ENCODE measurements around the gene UBE2QL1. TPM values are rescaled to one million over a fixed set of nuclear protein-coding genes. Genes with fewer than 3 reads are reported as not detected.

The UBE2QL1 gene
- total RNA-seq, 1 donor from 2014 or later, result not detected

DNA sequence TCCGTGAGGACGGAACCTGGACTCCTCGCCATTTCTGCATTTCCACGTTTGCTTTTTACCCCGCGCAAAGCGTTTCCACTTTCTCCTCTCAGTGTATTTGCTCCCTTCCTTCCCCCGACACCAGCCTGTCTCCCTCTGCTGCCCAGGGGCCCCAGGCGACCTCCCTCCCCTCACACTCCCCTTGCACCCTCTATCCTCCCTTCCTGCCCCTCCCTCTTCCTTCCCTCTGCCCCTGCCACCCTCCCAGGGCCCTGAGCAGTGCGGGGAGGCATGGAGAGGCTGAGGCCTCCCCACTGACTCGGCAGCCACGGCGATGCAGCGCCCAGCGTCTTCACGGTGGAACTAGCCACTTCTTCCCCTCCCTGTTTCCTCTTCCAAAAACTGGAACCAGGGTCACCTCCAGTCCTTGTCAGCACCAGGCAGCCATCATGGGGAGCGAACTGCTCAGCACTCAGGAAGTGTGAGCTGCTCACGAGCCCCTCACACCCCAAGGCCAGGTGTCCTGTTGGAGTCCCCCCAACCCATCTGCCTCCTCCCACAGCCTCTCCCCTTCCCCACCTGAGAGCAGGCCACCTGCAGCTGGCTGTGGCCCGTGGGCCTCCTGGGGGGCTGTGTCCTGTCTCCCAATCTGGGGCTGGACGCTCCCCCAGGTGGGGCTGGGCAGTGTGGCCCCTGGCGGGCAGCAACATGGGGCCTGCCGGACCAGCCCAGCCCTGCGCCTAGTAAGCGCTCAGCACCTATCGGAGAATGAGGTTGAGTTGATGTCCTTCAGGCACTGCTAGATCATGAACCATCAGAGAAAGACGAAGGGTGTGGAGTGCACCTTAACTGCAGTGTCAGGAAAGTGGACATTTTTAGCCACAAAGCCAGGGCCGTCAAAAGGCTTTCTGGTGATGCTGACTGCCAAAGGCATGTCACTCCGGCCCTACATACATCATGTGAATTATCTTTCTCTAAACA, 17.5 kb downstream of the UBE2QL1 start:
- H3K36me3 Mint-ChIP-seq (ENCODE audit: unreplicated experiment), result no peaks in the 10 kb centered on the region
- H3K9me3 Mint-ChIP-seq (ENCODE audit: unreplicated experiment), result peaks cover 3% of the 10 kb centered on the region
- H3K4me1 Mint-ChIP-seq (ENCODE audit: unreplicated experiment), result no peaks in the 10 kb centered on the region
- TF ChIP-seq CTCF (IDR thresholded peaks at IDR 0.05), result no peak
- peak; percentile 77 for DNase-seq (ENCODE audit: extremely low spot score, unreplicated experiment)
- peaks cover 26% of the 10 kb centered on the region for H3K27me3 Mint-ChIP-seq (ENCODE audit: unreplicated experiment)
- H3K4me3 Mint-ChIP-seq (ENCODE audit: unreplicated experiment), result no peak overlapping the region
- no peak overlapping the region for H3K27ac Mint-ChIP-seq (ENCODE audit: unreplicated experiment)

DNA sequence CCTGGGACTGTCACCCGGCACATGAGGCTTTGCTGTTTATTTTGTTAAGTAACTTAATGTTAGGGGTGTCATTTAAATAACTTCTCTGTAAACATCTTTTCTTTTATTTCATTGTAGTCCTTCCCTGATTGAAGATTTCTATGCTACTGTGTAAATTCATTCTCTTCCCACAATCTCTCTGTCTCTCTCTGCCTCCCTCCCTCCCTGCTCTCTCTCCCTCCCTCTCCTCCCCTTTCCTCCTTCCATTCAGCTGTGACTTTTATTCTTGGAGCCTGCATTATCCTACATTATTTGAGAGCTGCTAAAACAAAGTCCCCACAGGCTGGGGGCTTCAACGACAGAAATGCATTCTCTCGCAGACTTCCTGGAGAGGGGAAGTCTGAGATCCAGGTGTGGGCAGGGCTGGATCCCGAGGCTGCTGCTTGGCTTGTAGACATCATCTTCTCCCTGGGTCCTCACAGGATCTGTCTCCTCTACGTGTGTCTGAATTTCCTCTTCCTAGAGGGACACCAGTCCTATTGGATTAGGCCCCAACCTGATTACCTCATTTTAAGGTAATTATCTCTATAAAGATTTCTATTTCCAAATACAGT, 18.4 kb downstream of the UBE2QL1 start:
- no peak overlapping the region for H3K27ac Mint-ChIP-seq (ENCODE audit: unreplicated experiment)
- no peaks in the 10 kb centered on the region for H3K4me1 Mint-ChIP-seq (ENCODE audit: unreplicated experiment)
- DNase-seq (ENCODE audit: extremely low spot score, unreplicated experiment), result peak; percentile 21
- peaks cover 26% of the 10 kb centered on the region for H3K27me3 Mint-ChIP-seq (ENCODE audit: unreplicated experiment)
- TF ChIP-seq CTCF (IDR thresholded peaks at IDR 0.05), result no peak
- no peaks in the 10 kb centered on the region for H3K36me3 Mint-ChIP-seq (ENCODE audit: unreplicated experiment)
- H3K9me3 Mint-ChIP-seq (ENCODE audit: unreplicated experiment), result peaks cover 7% of the 10 kb centered on the region
- H3K4me3 Mint-ChIP-seq (ENCODE audit: unreplicated experiment), result no peak overlapping the region

- no peaks in the 10 kb centered on the region for H3K4me1 Mint-ChIP-seq (ENCODE audit: unreplicated experiment)
- no peaks in the 10 kb centered on the region for H3K36me3 Mint-ChIP-seq (ENCODE audit: unreplicated experiment)
- TF ChIP-seq CTCF (IDR thresholded peaks at IDR 0.05), result no peak
- H3K9me3 Mint-ChIP-seq (ENCODE audit: unreplicated experiment), result peaks cover 7% of the 10 kb centered on the region
- no peak overlapping the region for H3K4me3 Mint-ChIP-seq (ENCODE audit: unreplicated experiment)
- H3K27ac Mint-ChIP-seq (ENCODE audit: unreplicated experiment), result no peak overlapping the region
- DNase-seq (ENCODE audit: extremely low spot score, unreplicated experiment), result no peak
- peaks cover 26% of the 10 kb centered on the region for H3K27me3 Mint-ChIP-seq (ENCODE audit: unreplicated experiment)
Observed at GRCh38 chr5:6467591-6467990, 18.9 kb downstream of the UBE2QL1 start.

- no peak overlapping the region for H3K4me3 Mint-ChIP-seq (ENCODE audit: unreplicated experiment)
- no peak overlapping the region for H3K27ac Mint-ChIP-seq (ENCODE audit: unreplicated experiment)
- no peaks in the 10 kb centered on the region for H3K4me1 Mint-ChIP-seq (ENCODE audit: unreplicated experiment)
- no peak for TF ChIP-seq CTCF (IDR thresholded peaks at IDR 0.05)
- peaks cover 26% of the 10 kb centered on the region for H3K27me3 Mint-ChIP-seq (ENCODE audit: unreplicated experiment)
- H3K9me3 Mint-ChIP-seq (ENCODE audit: unreplicated experiment), result peaks cover 7% of the 10 kb centered on the region
- H3K36me3 Mint-ChIP-seq (ENCODE audit: unreplicated experiment), result no peaks in the 10 kb centered on the region
- no peak for DNase-seq (ENCODE audit: extremely low spot score, unreplicated experiment)
Observed at GRCh38 chr5:6468104-6468503, 19.4 kb downstream of the UBE2QL1 start.

DNA sequence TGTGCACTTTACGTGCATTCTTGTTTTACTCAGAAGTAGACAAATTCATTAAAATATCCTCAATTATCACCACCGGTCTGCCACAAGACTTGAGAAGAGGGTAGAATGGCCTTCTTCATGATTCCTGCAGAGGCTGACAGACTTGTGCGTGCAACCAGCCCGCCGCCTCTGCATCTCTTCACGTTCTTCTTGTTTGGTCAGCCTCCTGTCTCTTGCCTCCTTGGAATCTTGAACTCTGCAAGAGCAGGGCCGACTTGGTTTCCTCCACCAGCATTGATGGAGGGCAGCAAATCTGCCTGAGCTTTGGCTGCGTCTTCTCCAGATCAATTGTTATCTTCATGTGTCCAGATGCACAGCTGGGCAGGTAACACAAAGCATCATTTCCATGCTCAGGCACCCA, 20.2 kb downstream of the UBE2QL1 start:
- no peak for DNase-seq (ENCODE audit: extremely low spot score, unreplicated experiment)
- no peak for TF ChIP-seq CTCF (IDR thresholded peaks at IDR 0.05)
- peaks cover 7% of the 10 kb centered on the region for H3K9me3 Mint-ChIP-seq (ENCODE audit: unreplicated experiment)
- H3K36me3 Mint-ChIP-seq (ENCODE audit: unreplicated experiment), result no peaks in the 10 kb centered on the region
- no peak overlapping the region for H3K4me3 Mint-ChIP-seq (ENCODE audit: unreplicated experiment)
- H3K27me3 Mint-ChIP-seq (ENCODE audit: unreplicated experiment), result peaks cover 26% of the 10 kb centered on the region
- no peaks in the 10 kb centered on the region for H3K4me1 Mint-ChIP-seq (ENCODE audit: unreplicated experiment)
- H3K27ac Mint-ChIP-seq (ENCODE audit: unreplicated experiment), result no peak overlapping the region
